ACHN (cell line): ENCODE data around the gene FAM53A.

Experiments
- DNase-seq: peaks from one replicate; pipeline ENCODE4 v3.0.0-alpha.2; 2015
- in situ Hi-C: cut with HindIII; loops from 2 replicates; pipeline ENCODE4 v1.10.0; 2017; ENCODE audit warnings: low sequenced_read_pairs, low pct_ligation_motif_present, low pct_unique_long_range_greater_than_20kb

Gene FAM53A

GRCh38 chr4:1632109-1633104, 51.7 kb downstream of the FAM53A start:
- no peak for DNase-seq
- in situ Hi-C loops, result no loop called here

DNA sequence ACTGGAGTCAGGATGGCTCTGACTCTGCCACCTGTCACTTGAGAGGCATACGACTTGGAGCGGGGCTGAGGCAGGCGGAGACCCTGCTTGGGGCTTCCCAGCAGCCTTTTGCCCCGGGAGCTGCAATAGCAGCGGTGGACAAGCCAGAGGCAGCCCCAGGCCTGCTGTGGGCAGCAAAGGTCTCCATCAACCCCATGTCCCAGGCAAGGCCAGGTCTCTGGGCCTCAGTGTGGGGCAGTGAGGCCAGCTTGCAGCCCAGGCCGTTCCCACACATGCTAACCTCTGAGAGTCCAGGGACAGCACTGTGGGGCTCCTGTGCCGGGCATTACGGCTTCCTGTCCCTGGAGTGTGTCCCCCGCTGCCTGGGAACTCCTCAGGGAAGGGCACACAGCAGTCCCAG, 53.0 kb downstream of the FAM53A start:
- DNase-seq, result no peak
- in situ Hi-C loops, result no loop called here

DNA sequence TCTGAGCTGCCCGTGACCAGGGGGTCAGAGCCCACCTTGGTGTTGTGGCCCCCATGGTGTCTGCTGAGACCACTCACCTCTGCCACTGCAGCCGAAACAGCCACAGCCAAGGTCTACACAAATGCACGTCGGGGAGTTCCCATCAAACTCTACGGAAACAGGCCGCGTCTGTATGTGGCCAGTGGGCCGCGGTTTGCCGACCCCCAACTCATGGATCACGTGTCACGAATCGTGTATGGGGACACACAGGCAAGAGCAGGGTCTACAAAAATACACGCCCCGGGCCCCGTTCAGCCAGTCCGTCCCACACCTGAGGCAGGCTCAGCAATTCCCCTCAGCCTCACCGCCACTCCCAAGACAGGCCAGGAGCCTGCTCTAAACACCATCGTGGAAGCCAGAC, 53.8 kb downstream of the FAM53A start:
- in situ Hi-C loops, result no loop called here
- no peak for DNase-seq

GRCh38 chr4:1629699-1630083, 54.4 kb downstream of the FAM53A start:
- DNase-seq, result no peak
- in situ Hi-C loops, result no loop called here

DNA sequence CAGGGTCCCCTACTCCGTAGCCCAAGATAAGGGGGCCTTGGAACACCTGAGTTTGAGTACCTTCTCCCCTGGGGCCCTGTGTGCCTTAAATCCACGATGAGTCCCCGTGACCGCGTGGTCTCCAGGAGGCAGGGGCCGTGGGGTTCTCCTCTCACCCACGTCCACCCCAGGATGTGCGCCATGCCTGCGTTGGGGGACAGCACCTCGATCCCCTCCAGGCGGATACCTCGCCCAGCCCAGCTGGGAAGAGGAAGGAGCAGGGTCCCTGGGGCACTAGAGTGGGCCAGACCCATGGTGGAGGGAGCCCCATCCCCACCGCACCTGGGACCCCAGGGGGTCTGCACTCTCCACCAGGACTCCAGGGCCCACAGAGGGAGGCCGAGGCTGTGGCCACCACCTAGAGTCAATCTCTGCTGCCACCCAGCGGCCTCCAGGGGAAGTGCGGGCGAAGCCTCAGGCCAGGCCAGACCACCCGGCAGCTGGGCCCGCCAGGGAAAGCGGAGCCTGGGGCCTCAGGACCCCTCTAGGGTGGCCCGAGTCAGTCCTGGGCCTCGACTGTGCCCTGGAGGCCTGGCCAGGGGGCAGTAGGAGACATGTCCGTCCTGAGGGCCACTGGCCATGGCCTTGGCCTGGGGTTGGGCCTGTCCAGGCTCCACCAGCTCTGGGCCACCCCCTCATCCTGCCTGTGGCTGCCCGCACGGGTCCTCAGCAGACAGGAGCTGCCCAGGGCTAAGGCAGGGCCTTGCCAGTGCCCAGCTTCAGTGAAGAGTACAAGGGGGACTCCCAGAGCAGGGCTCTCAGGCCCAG, 55.0 kb downstream of the FAM53A start:
- peak; percentile 37 for DNase-seq
- in situ Hi-C loops, result no loop called here

DNA sequence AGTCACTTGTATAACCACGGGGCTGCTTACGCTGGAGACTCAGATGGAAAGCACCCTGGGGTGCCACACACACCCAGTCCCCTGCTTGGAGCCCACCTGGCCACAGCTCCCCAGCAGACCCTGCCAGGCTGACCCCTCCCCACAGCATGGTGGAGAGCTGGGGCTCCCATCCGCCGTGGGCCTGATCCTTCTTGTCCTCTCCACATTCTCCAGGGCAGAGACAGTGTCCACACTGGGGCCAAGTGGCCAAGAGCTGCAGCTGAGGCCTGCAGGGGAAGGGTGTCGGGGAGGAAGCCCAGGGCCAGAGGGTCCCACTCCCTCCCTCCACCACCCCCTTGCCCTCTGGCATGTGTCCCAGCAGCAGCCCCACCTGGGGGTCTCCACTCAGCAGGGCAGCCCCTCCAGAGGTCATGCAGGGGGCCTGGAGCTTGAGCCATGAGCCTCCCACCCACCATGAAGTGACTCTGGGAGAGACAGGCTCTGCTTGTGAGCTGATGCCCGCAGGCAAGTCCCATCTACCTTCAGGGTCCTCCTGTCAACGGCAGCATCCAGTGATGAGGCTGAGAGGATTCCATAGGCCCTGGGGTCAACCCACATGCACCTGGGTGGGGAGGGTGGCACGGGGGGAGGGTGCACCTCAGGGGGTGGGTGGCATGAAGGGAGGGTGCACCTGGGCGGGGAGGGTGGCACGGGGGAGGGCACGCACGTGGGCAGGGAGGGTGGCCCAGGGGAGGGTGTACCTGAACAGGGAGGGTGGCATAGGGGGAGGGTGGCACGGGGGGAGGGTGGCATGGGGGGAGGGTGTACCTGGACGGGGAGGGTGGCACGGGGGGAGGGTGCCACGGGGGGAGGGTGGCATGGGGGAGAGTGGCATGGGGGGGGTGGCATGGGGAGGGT, 56.4 kb downstream of the FAM53A start:
- no peak for DNase-seq
- in situ Hi-C loops, result no loop called here

DNA sequence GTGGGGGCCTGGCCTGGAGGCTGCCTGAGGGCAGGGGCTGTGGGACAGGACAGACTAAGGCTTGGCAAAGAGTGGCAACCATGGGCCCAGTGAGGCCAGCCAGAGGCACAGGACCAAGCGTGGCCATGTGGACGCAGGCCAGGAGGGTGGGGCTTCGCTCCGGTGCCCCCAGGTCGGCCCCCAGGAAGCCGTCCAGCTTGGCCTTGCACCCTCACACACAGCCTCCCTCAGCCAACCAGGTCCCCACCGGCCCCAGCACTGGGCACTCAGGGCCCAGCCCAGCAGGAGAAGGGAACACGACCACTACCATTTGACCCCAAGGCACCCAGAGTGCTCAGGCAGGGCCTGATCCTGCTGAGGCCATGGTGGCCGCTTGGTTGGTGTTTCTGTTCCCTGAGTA, 57.2 kb downstream of the FAM53A start:
- in situ Hi-C loops, result no loop called here
- DNase-seq, result no peak

DNA sequence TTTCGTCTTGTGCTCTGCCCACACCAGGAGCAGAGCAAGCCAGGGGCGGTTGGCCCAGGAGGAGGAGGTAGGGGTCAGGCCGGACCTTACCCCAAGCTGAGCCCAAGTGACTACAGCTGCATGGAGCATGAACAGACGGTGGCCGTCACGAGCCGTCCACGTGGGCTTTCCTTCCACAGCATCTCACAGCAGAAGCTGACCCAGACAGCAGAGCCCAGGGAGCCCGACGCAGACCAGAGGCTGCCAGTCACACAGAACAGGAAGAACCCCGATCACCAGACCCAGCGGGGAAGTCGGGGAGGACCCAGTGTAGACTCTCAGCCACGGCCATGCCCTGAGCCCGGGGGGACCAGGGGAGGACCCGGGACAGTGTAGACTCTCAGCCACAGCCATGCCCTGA, 58.0 kb downstream of the FAM53A start:
- in situ Hi-C loops, result no loop called here

DNA sequence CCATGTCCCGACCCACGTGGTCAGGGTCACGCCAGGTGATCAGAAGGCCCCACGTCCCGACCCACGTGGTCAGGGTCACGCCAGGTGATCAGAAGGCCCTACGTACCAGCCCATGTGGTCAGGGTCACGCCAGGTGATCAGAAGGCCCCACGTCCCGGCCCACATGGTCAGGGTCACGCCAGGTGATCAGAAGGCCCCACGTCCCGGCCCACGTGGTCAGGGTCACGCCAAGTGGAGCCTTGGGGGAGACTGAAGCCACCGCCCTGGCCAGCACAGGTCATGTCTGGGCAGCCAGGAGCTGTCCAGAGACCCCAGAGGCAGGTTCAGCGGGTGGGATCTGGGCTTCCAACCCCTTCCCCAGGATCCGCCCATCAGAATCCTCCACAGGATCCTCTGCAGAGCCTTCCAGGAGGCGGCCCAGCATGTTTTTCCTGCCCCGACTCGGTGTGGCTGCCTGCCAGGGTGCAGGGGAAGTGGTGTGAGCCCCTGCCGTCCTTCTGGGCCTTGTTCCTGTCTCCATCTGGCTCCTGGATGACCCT, 58.4 kb downstream of the FAM53A start:
- no peak for DNase-seq
- in situ Hi-C loops, result no loop called here

More for the DNA sequence above, 58.0 kb downstream of the FAM53A start:
- DNase-seq, result no peak

GRCh38 chr4:1624519-1624910, 59.6 kb downstream of the FAM53A start:
- in situ Hi-C loops, result no loop called here
- no peak for DNase-seq

DNA sequence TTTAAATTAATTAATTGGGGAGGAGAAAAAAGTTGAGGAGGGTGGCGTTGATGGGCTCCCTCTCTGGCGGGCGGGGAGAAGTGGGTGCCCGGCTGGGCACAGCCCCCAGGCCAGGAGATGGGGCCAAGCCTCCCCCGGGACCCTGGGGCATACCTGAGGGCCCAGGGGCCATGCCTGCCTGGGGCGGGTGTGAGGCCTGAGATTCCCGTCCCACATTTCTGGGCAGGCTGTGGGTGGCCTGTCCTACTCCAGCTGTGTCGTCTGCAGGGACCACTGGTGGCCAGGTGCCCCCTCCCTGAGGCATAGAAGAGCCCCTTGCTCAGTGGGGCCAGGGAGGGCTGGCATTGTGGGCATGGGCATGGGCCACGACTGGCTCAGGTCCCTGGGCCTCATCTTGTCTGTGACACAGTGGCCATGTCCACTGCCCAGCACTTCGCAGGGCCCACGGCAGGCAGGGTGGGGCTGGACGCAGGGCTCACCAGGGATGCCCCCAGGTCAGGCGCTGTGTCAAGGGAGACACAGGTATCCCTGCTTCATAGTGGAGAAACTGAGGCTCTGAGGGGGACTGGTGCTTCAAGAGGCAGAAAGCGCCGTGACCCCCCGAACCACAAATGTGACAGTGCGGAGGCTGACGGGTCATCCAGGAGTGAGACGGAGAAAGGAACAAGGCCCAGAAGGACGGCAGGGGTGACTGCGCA, 60.1 kb downstream of the FAM53A start:
- in situ Hi-C loops, result no loop called here
- DNase-seq, result no peak

GRCh38 chr4:1623400-1623799, 60.7 kb downstream of the FAM53A start:
- in situ Hi-C loops, result no loop called here
- no peak for DNase-seq

- in situ Hi-C loops, result no loop called here
- DNase-seq, result no peak
Measured at GRCh38 chr4:1622956-1623355, 61.2 kb downstream of the FAM53A start.

DNA sequence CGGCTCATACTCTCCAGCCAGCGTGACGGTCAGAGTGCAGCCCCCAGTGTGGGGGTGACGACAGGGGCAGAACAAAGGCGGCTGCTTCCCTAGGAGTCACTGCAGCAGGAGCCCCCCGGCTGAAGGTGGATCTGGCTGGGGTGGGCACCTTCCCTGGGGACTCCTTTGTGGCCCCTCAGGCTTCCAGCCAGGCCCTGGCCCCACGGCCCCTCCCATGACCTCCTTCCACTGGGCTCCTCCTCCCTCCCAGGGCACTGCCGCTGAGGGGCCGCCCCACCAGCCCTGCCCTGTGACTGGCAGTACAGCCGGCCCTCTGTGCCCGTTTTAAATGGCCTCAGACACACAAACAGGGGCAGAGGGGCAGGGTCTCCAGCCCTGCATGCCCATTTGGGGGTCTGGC, 61.9 kb downstream of the FAM53A start:
- in situ Hi-C loops, result no loop called here

GRCh38 chr4:1621526-1621925, 62.6 kb downstream of the FAM53A start:
- in situ Hi-C loops, result no loop called here
- DNase-seq, result no peak

More for the DNA sequence above, 61.9 kb downstream of the FAM53A start:
- no peak for DNase-seq

GRCh38 chr4:1619151-1619672, 64.9 kb downstream of the FAM53A start:
- no peak for DNase-seq
- in situ Hi-C loops, result no loop called here

GRCh38 chr4:1618438-1618837, 65.7 kb downstream of the FAM53A start:
- in situ Hi-C loops, result no loop called here
- no peak for DNase-seq

- in situ Hi-C loops, result no loop called here
- no peak for DNase-seq
Measured at GRCh38 chr4:1616557-1616930, 67.6 kb downstream of the FAM53A start.
